K562 (cell line): Measurements from ENCODE around the gene CCDC158. TPM values are rescaled to one million over a fixed set of nuclear protein-coding genes. Genes with fewer than 3 reads are reported as not detected.

Experiments
- CEBPZ ChIP-seq: fragments of 150-350 bp; IDR thresholded peaks from 2 replicates; pipeline ENCODE4 v1.6.1; 2014; ENCODE audit warnings: low read depth, mild to moderate bottlenecking, low read length, borderline replicate concordance
- E2F3 ChIP-seq: fragments of 250-450 bp; sonication (Bioruptor Pico); IDR thresholded peaks from 2 replicates; pipeline ENCODE4 v1.4.0; 2020; ENCODE audit warnings: mild to moderate bottlenecking
- GABPB1 ChIP-seq: sonication (generic); formaldehyde crosslinking; IDR thresholded peaks from 2 replicates; pipeline ENCODE4 v1.8.0; 2022; ENCODE audit warnings: mild to moderate bottlenecking, missing genetic modification reagents
- HIVEP1 ChIP-seq: fragments of 250-450 bp; sonication (Bioruptor Pico); IDR thresholded peaks from 2 replicates; pipeline ENCODE4 v1.4.0; 2020; ENCODE audit warnings: mild to moderate bottlenecking
- KAT8 ChIP-seq: fragments of 450-650 bp; IDR thresholded peaks from 2 replicates; pipeline ENCODE4 v1.6.1; 2016; ENCODE audit warnings: low read depth, mild to moderate bottlenecking
- KDM2B ChIP-seq: fragments of 250-450 bp; sonication (Bioruptor Pico); IDR thresholded peaks from 2 replicates; pipeline ENCODE4 v1.8.0; 2021; ENCODE audit warnings: mild to moderate bottlenecking, moderate library complexity
- MAZ ChIP-seq, 2 experiments: fragments of 450-650 bp in 1 of 2; sonication (generic) in 1 of 2; formaldehyde crosslinking; IDR thresholded peaks in 1 of 2; conservative IDR thresholded peaks in 1 of 2; 2 replicates each; pipeline versions ENCODE4 v1.4.0 to v1.5.0; 2020; ENCODE audit warnings: mild to moderate bottlenecking in 1 of 2, missing genetic modification reagents in 1 of 2
- RAD51 ChIP-seq: fragments of 450-650 bp; IDR thresholded peaks from 2 replicates; pipeline ENCODE4 v1.7.1; 2016; ENCODE audit warnings: low read depth, mild to moderate bottlenecking, borderline replicate concordance
- RFX1 ChIP-seq: fragments of 450-650 bp; IDR thresholded peaks from 2 replicates; pipeline ENCODE4 v1.6.1; 2016; ENCODE audit warnings: mild to moderate bottlenecking, moderate library complexity
- SLC30A9 ChIP-seq: fragments of 250-450 bp; sonication (Bioruptor Pico); IDR thresholded peaks from 2 replicates; pipeline ENCODE4 v1.8.0; 2022; ENCODE audit warnings: mild to moderate bottlenecking, moderate library complexity
- TAF15 ChIP-seq: fragments of 200-400 bp; formaldehyde crosslinking; IDR thresholded peaks from 2 replicates; pipeline ENCODE4 v1.6.1; 2017; ENCODE audit warnings: mild to moderate bottlenecking, low read depth, low read length, moderate library complexity
- ZBTB11 ChIP-seq, 3 experiments: fragments of 200-800 bp in 1 of 3; fragments of 250-450 bp in 1 of 3; fragments of 450-650 bp in 1 of 3; sonication (Bioruptor Pico) in 1 of 3; sonication (Bioruptor generic) in 1 of 3; formaldehyde crosslinking in 1 of 3; IDR thresholded peaks; 2 replicates each; pipeline versions ENCODE4 v1.6.1 to v1.8.0; 2016 to 2022; ENCODE audit warnings: mild to moderate bottlenecking in 2 of 3, missing genetic modification characterization in 2 of 3, missing compliant biosample characterization in 1 of 3, moderate library complexity in 1 of 3
- ZBTB33 ChIP-seq: sonication (generic); formaldehyde crosslinking; IDR thresholded peaks from 2 replicates; pipeline ENCODE4 v1.8.1; 2023; ENCODE audit warnings: mild to moderate bottlenecking, missing genetic modification reagents
- ZNF316 ChIP-seq: fragments of 450-650 bp; IDR thresholded peaks from 2 replicates; pipeline ENCODE4 v1.6.1; 2016
- polyA plus RNA-seq, 8 experiments: library from polyadenylated mRNA; depleted of rRNA in 4 of 8; stranded (reverse) in 5 of 8; unstranded in 3 of 8; fragments of >200 nt; fragmentation: Nextera tagmentation in 2 of 8; fragmentation: Illumina TruSeq in 1 of 8; extraction: Ambion mirVana in 2 of 8; extraction: Trizol in 1 of 8; gene quantifications; 2 replicates each; pipeline versions ENCODE4 v1.2.1 to v1.2.3, GENCODE V29; 2011 to 2014; ENCODE audit warnings: inconsistent platforms in 1 of 8, missing spikeins in 1 of 8
- total RNA-seq, 7 experiments: library from RNA; depleted of rRNA in 6 of 7; stranded (reverse); fragments of >200 nt in 6 of 7; fragmentation: Illumina TruSeq in 2 of 7; extraction: Trizol in 2 of 7; gene quantifications; 2 replicates each; pipeline versions ENCODE4 v1.2.1 to v1.2.3, GENCODE V29; 2011 to 2021; ENCODE audit warnings: low replicate concordance in 1 of 7
- TF ChIP-seq, protein P1 (sequence below): fragments of 450-650 bp; IDR thresholded peaks from 2 replicates; pipeline ENCODE4 v1.6.1; 2018; ENCODE audit warnings: mild to moderate bottlenecking, low read depth; ENCODE audit not compliant: partially characterized antibody
- TF ChIP-seq, protein P2 (sequence below): sonication (generic); IDR thresholded peaks from 2 replicates; pipeline ENCODE4 v1.6.1; 2016

Gene CCDC158
- total and polyA plus RNA-seq, 9 of the 15 experiments (the other 6 are each of a cell fraction or from before 2014, with no cell fraction given), result not detected

DNA sequence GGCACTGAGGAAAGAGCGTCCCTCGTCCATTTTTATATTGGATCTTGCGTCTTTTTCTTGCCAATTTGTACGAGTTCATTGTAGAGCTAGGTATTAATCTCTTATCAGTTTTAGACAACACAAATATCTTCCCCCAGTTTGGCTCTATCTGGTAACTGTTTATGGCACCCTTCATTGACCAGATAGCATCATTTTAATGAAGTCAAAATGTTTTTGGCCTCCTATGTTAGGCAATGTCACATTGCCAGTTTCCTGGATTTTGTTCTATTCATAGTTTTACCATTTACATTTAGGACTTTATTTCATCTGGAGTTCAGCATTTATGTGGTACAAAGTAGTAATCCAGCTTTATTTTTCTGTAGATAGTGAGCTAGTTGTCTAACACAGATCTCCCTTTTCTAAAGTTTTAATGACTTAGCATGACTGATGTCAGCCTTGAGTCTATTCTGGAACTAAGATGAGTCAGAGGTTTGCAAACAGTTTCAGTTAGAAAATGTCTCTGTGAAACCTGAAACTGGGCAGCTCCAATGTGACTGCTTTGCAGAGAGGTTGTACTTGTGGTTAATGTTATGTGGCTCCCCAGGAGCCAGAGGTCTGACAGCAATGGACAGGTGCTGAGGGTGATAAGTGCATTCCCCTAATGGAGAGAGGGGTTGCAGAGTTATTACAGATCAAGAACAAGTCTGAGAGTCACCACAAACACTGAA, 119.7 kb downstream of the CCDC158 start (continued):
- peak; percentile 88 for TF ChIP-seq ZNF316
- TF ChIP-seq KAT8, result no peak
- no peak for TF ChIP-seq CEBPZ
- TF ChIP-seq ZBTB33, result no peak
- TF ChIP-seq TAF15, result no peak
- no peak for TF ChIP-seq RAD51
- no peak for TF ChIP-seq HIVEP1 (CRISPR knock-in tag)
- no peak for TF ChIP-seq SLC30A9 (CRISPR knock-in tag)
- TF ChIP-seq, protein P1, sequence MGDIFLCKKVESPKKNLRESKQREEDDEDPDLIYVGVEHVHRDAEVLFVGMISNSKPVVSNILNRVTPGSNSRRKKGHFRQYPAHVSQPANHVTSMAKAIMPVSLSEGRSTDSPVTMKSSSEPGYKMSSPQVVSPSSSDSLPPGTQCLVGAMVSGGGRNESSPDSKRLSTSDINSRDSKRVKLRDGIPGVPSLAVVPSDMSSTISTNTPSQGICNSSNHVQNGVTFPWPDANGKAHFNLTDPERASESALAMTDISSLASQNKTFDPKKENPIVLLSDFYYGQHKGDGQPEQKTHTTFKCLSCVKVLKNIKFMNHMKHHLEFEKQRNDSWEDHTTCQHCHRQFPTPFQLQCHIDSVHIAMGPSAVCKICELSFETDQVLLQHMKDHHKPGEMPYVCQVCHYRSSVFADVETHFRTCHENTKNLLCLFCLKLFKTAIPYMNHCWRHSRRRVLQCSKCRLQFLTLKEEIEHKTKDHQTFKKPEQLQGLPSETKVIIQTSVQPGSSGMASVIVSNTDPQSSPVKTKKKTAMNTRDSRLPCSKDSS, result no peak
- TF ChIP-seq E2F3 (CRISPR knock-in tag), result no peak
- TF ChIP-seq, protein P2, sequence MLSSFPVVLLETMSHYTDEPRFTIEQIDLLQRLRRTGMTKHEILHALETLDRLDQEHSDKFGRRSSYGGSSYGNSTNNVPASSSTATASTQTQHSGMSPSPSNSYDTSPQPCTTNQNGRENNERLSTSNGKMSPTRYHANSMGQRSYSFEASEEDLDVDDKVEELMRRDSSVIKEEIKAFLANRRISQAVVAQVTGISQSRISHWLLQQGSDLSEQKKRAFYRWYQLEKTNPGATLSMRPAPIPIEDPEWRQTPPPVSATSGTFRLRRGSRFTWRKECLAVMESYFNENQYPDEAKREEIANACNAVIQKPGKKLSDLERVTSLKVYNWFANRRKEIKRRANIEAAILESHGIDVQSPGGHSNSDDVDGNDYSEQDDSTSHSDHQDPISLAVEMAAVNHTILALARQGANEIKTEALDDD, result peak; percentile 93
- TF ChIP-seq RFX1, result no peak
- TF ChIP-seq GABPB1 (CRISPR knock-in tag), result no peak
- peak in 1 of 2 experiments; percentile 20; a peak in 1 of 4 replicates for TF ChIP-seq MAZ (CRISPR knock-in tag; conservative IDR thresholded peaks at IDR 0.05 in 1 of 2, IDR thresholded peaks at IDR 0.05 in 1 of 2)
- no peak for TF ChIP-seq ZBTB11 (CRISPR knock-in tag; IDR thresholded peaks at IDR 0.05)
- TF ChIP-seq KDM2B (CRISPR knock-in tag), result no peak
